Right lung (tissue), 10 donors: ENCODE measurements around the gene C16orf78. TPM values are rescaled to one million over a fixed set of nuclear protein-coding genes. Genes with fewer than 3 reads are reported as not detected.

Experiments used
- DNase-seq, 2 donors: peaks; one replicate each; pipeline ENCODE4 v3.0.0-alpha.2; 2013
- long read RNA-seq, 8 donors: transcript quantifications; one replicate each; lab custom pipeline, GENCODE V29; 2026
- polyA plus RNA-seq, 5 donors: library from polyadenylated mRNA; unstranded; fragments of 120-200 nt; gene quantifications; one replicate each; pipeline versions ENCODE4 v1.2.1 to v1.2.3, GENCODE V29; 2013; ENCODE audit warnings: inconsistent platforms in 1 of 5, low replicate concordance in 1 of 5; ENCODE audit not compliant: insufficient read length in 5 of 5, insufficient read depth in 1 of 5

C16orf78 gene, protein sequence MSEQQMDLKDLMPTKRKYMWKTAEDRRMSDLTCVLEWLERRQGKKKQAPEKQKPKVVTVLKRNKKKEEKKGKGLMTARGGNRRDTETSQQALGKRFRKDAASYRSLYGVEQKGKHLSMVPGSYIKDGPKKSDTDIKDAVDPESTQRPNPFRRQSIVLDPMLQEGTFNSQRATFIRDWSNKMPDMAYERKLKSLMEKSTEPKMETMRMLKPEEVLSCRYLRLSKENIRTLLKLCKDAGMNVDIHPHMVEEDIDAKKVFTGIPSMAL
- under 1 TPM in 3 of 5 donors, not detected in 2; 0.14 to 0.17 (median 0.15) TPM for polyA plus RNA-seq
- long read RNA-seq, donor 1 = 0 reads
- long read RNA-seq, donor 2 = 0 reads
- long read RNA-seq, donor 3 = 0 reads
- long read RNA-seq, donor 4 = 0 reads
- long read RNA-seq, donor 5 = 0 reads
- long read RNA-seq, donor 6 = 0 reads
- long read RNA-seq, donor 7 = 0 reads
- long read RNA-seq, donor 8 = 0 reads

DNA sequence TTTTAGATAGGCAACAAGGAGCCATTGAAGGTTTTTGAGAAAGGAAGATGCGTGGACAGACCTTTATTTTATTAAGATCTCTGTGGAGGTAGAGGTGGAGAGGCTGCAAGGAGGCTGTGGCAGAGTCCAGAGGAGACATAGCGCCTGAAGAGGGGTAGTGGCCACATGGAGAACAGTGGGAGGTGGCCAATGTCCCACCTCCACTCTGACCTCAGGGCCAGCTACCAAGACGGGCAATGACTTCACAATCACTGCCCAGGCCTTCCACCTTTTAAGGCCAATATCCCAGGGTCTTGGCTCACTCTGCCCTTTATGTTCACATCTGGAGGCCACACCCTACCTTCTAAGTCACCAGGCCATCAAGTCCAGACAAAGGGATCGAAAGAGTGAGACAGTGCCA lies at the start of gene C16orf78:
Gene C16orf78, plus strand, starts transcription at position 301 of the 400 bp plus-strand sequence. CDS start 136 bp downstream, outside the sequence.
- no peak for DNase-seq

DNA sequence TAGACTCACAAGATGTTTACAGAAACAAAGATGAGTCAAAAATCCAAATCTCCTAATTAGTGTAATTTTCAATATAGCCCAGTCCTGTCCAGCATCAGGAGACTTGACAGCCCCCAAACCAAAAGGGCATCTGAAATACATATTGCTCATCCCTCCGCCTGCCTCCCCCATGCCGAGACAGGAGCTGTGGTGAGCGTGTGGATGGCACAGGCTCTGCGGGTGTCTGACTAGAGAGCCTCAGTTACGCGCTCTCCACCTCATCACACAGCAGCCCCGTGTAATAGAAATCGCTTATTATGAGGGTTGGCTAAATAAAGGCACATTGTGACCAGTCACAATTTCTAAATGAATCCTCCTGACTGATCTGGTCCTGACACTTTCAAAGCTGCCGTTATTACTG lies 48.9 kb upstream of the C16orf78 start:
- DNase-seq = no peak

DNA sequence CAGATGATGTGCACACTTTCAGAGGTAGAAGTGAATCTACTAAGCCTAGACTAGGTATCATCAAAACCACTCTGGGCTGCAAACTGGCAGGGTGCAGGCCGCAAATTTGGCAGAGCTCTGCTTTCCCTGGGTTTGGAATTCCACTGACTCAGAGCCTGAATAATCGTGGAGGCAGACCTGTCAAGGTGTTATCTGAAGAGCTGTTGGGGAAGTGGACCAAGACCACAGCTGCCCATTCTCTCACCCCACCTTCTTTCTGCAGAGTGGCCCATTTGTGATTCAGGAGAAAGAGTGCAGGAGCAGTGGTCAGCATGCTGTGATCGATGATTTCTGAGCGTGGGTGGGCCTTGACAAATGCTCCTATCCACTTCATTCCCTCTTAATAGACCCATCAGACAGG lies 46.1 kb upstream of the C16orf78 start:
- DNase-seq = no peak

DNA sequence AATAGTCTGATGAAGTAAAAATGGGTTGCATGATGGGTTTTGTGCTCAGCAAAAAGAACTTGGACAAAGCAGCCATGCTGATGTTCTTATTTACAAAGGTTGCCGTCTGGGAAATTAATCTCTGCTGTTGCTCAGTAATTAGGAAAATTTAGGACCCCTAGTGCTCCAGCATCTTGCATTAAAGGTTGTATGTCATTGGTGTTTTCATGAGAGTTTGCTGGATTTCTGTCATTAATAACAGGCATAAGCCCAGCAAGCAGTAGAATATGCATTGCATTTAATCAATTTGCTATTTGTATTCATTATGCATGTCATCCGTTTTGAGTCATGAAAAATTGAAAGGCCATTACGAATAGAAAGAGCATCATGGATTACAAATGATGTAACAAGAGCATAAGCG lies 45.3 kb upstream of the C16orf78 start:
- no peak for DNase-seq

DNA sequence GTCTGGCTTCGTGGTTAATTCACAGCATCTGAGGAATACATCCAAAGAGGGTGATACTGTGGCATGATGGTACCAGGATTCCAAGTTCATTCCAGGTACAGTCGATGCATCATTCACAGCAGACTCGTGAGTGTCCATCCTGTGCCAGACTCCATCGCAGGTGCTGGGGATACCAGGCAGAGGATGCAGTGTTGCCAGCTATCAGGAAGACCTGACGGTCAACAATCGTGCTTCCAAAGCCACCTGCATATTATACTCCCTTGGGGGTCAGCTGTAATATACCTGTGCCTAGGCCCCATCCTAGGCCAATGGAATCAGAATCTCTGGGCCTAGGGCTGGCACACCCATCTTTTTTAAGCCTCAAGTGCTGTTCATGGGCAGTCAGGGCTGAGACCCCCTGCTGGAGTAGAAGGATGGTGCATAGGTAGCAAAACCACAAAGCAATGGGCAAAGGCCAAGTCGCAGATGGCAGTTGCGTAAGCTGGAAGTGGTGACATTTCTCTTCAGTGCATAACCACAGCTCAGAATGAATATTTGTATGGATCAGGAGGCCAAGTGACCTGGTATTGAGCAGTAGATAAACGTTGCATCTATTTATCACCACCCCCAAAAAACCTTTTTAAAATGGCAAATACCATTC lies 42.9 kb upstream of the C16orf78 start:
- DNase-seq = no peak

DNA sequence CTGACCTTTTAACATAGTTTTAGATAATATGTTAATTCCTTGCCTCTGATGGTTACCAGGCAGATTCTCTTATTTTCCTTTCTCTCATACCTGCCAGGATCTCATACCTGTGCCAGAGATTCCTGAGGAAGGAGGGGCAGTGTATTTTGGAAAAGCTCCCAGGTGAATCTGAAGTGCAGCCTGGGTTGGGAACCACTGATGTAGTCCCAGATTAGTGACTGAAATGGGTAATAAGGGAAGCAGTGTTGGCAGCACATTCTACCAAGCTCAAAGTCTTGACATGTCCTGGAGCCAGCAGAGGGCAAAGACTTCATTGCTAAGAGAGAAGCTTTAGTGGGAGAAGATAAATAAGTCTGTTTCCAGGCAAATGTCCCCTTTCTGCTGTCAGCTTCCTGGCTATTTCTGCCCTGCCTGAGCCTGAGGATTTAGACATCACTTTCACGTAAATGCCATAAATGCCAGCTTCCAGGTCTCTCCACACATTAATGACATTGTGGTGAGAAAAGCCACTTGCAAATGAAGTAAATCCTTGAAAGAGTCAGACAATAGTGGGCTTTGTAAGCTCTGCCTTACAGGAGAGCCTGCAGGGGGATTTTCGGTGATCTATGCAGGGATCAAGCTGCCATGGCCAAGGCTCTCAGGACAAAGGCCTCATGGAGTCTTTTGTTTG lies 40.9 kb upstream of the C16orf78 start:
- no peak for DNase-seq

DNA sequence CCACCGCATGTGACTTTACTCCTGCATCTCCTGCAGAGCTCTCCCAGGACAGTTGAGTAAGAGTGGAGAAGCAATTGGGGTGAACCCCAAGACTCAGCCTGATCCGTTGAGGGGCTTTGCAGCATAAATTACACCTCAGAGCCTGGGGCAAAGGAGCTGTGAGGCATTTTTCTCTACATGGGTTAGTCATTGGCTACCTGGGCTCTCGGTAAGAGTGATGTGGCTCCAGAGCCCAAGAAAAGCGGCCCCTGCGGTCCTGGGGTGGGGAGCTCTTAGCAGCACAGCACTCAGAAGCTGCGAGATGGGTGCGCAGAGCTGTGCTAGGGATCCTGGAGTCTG lies 40.4 kb upstream of the C16orf78 start:
- no peak for DNase-seq

DNA sequence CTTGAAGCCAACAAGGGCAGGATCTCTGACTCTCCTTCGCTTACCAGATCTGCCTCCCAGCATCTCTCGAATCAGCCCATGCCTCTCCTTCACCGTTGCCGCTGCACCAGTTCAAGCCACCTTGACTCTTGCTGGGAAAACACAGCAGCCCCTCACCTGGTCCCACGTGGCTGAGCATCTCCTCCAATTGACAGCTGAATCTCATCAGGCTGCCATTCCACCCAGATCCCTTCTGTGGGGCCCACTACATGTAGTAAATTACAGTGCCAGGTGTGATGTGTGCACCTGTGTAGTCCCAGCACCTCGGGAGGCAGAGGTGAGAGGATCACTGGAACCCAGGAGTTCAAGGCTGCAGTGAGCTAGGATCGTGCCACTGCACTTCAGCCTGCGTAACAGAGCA lies 37.8 kb upstream of the C16orf78 start:
- DNase-seq = no peak

DNA sequence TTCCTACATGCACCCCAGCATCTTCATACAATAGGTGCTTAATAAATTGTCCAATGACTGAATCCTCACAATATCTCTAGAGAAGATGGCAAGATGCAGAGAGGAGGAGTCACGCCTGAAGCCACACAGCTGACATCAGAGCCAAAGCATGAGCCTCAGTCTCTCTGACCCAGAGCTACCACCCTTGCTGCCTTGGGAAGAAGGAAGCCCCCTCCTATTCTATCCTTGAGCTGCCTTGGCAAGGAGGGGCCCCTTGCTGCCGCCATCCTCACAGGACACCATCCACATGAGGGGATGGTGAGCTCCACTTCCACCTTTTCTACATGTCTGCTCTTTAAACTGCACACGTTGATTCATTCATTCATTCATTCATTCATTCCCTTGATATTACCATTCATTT lies 37.0 kb upstream of the C16orf78 start:
- DNase-seq = no peak

DNA sequence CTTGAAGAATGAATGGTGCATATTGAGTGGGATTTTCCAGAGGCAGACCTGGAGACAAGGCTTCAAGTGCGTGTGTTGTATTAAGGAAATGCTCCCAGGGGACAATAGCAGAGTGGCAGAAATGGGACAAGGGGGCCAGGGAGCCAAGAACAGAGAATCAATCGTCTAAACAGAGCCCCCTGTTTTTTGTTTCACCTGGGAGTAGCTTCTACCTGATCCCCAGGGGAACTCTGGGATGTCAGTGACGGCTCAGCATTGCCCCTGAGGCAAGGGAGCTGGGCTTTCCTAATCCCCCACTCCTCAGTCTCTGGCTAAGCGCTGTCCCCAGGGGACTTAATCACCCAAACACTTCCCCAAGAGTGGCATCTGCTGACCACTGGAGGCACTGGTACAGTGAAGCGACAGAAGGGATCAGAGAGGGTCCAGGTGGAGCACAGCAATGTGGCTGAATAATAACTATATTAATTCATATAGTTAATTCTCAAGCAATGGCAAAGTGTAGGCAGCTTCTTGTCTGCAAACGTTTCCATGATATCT lies 35.7 kb upstream of the C16orf78 start:
- DNase-seq = no peak

DNA sequence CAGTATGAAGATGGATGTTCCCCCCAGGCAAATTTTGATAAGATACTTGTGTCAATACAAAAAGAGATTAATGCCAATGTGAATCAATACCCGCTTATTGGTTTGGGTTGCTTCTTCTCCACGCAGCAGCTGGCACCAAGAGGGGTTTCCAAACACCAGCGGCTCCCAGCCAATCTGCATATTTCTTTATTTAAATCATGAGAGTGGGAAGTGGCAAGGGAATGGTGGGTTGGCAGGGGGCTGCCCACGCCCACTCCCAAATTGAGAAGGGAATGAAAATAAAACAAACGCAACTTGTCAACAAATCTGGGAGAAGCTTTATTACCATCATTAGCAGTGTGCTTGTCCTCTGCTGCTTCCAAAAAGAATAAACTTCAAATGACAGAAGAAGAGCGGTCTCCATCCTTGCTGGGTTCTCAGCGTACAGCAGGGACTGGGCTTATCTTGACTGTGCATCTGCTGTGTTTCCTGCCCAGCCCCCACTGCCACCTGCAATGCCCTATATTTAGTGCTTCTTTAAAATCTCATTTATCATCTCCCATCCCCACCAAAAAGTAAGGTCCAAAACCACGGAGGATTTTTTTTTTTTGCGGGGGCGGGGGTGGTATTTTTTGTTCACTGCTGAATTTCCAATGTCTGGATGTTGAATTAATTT lies 34.9 kb upstream of the C16orf78 start:
- DNase-seq = no peak

DNA sequence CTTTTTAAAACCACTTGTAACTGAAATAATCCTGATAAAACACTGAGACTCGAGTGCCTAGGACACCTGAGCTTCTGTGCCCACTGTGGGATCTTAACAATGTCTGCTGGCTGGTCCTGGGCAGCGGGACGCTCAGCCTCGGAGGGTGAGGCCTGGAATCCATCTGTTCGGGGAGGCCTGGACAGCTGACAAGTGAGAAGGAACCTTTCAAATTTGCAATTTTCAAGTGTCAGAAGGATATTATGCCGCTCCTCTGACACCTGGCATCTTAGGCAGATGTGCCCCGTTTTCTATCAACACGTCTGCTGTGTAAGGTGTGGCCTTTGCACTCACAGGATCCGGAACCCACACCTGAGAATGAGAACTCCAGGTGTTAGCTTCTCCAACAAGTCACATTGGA lies 33.1 kb upstream of the C16orf78 start:
- DNase-seq = no peak

DNA sequence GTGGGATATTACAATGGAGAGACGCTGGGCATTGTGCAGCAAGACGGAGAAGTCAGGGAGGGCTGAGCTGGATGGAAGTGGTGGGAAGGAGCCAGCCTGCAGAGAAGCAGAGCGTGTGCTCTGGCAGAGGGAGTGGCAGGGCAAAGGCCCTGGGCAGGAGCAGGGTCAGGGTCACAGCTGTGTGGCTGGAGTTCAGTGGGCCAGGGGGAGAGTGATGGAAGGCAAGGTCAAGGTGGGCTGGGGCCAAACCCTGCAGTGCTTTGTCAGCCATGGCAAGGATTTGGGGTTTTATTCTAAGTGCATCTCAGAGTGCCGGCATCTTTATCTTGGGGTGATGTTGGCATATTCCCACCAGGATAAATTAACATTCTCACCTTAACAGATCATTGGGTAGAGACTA lies 31.9 kb upstream of the C16orf78 start:
- DNase-seq = no peak

DNA sequence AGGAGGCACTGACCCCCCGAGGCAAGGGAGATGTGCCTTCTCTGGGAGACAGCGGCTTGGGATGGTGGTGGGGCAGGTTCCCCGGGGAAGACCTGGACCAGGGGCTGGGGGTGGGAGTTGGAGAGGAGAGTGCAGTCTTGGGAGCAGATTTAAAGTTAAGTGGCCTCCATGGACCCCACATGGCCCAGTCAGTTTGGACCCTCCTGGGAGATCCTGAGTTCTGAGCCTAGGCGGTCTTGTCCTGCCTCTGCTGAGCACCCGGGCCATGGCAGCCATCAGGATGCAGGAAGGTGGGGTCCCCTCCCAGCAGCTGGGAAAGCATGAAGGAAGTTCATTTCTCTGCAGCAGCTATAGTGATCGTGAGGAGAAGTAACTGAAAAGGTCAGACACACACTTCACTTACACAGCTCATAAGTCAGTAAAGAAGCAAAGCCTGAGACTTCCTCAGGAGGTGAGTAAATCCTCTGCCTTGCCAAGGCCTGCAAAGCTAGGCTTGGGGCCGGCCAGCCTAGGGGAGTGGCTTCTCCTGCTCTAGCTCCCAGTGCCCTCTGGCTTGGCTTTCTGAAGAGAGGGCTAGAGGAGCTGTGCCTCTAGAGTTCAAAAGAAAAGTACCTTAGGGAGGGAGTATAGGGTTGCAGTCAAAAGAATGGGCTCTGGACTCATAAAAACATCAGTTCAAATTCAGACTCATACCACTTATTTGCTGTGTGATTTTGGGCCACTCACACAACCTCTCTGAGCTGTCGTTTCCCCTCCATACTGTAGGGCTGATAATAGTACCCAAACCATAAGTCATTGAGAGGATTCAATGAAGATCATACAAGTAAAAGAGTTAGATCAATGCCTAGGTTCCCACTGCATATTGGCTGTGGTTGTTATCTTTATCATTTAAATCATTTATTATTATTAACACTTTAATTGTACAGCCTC lies 31.0 kb upstream of the C16orf78 start:
- no peak for DNase-seq

DNA sequence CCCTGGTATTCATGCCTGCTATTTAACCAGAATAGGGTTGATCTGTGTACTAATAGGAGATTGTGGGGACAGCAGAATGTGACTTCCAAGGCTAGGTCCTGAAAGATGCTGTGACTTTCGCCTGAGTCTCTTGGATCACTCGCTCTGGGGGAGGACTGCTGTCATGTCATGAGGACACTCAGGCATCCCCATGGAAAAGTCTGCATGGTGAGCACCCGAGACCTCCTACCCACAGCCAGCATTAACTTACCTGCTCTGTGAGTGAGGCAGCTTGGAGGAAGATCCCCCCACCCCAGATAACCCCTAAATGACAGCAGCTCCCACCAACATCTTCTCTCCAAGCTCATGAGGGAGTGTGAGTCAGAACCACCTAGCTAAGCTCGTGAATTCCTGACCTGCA lies 30.3 kb upstream of the C16orf78 start:
- no peak for DNase-seq

DNA sequence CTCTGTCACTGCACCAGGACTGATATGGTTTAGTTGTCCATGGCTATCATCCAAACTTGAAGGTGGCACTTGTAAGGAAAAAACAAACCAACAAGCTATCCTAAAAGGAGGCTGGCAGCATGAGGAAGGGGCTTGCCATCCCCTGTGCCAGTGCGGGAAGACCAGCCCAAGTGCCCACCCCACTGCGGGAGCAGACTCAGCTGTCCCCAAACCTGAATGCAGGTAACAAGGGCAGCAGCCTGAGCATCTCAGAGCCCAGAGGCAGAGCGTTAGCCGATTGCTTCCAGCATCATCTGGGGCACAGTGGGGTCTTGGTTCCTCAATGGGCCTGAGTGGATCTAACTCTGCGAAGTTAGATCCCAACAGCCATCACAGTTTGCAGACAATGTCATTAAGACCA lies 29.2 kb upstream of the C16orf78 start:
- DNase-seq = no peak

DNA sequence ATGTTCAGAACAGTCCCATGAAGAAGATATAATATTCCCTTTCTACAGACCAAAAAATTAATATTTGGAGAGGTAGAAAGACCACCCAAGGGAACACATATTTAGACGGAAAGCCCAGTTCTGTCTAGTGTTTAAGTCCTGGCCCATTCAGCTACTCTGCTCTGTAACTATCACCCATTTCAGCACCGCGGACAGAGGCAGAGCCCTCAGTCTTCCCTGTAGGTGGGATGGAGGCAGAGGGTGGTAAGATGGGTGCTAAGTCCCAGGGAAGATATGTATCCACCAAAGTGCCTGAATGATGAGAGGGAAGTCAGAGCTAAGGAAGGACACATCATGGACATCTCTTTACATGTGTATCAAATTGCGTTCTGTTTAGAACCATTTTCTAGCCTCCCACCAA lies 27.8 kb upstream of the C16orf78 start:
- no peak for DNase-seq

DNA sequence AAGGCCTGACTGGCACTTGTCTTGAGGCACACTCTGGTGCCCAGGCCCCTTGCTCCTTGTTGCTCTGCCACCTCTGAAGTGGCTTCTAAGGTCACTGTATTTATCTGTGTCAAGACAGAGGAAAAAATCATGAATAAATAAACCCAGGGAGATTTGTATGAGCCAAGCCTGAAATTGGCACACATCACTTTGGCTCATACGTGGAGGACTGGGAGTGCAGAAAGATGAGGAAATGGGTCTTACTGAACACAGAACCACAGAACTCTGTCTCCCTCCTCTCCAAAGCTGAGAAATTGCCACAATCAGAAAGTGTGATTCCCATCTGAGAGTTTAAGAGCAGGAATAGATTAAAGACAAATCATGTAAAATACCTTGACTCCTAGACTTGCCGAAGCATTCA lies 27.1 kb upstream of the C16orf78 start:
- DNase-seq = no peak

DNA sequence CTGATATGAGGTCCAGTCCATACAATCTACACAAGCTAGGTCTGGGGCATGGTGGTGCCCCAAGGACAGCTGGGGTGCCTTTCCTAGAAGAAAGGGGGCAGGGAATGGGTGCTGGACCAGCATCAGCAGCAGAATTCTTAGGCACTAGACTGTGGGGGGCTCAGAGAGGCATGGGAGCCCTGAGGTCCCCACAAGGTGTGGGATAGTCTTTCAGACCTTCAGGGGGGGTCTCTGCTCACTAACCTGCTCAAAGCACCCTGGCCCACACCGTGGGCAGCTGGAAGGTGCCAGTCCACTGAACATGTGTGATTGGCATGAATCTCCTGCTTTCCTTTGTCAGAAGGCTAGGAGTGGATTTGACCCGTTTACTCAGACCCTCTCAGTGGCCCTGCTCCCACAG lies 26.1 kb upstream of the C16orf78 start:
- DNase-seq = no peak

DNA sequence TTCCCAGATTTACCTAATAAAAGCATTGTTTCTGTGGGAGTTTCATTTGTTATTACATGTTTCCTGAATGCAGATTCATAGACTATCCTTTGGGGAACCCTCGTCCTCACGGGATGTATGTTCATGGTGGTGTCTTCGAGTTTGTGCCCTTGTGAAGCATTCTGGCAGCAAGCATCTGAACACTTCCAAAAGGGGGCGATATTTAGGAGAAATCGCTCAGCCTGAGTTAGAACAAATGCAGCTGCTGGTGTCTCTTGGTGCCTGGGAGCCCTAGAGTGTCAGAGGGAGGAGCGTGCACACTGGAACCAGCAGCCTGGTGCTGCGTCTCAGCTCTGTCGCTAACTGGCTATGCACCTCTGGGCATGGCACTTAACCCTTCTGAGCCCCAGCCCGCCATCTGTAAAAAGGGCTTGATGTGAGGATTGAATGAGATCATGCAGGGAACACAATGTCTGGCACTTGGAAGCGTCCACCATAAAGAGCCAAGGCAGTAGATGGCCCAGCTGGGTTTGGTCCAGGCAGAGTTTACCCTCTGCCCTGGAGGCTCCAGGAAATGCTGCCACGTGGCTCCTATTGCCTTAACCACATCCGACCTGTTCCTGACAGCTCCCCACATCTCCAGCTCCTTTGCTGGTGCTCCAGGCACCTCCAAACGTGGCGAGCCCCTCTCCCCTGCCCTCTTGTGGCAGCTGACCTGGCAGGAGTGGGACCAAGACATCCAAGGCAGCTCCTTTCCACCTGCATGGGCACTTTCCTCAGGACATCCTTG lies 25.0 kb upstream of the C16orf78 start:
- DNase-seq = no peak
